Omental fat pad (tissue), 4 donors: ENCODE results near the gene KLHL17. TPM values are rescaled to one million over a fixed set of nuclear protein-coding genes. Genes with fewer than 3 reads are reported as not detected.

ENCODE experiments used
- ATAC-seq: fragments of 150-250 bp; one replicate; pipeline ENCODE4 v1.9.1; 2016; ENCODE audit warnings: mild to moderate bottlenecking, moderate library complexity; ENCODE audit not compliant: low FRiP score
- DNase-seq: peaks from one replicate; pipeline ENCODE4 v3.0.0-alpha.2; 2019; ENCODE audit warnings: low spot score
- CTCF ChIP-seq, 3 donors: fragments of 450-650 bp; IDR thresholded peaks; one replicate each; pipeline ENCODE4 v1.5.1; 2016 to 2017; ENCODE audit warnings: antibody characterized with exemption in 3 of 3, mild to moderate bottlenecking in 3 of 3, moderate library complexity in 2 of 3
- total RNA-seq, 4 donors: library from RNA; depleted of rRNA; stranded (reverse); fragments of >200 nt; gene quantifications; one replicate each; pipeline ENCODE4 v1.1.0, GENCODE V29; 2016

Gene KLHL17
- total RNA-seq, 4 donors from 2014 or later = 3.4 to 6.8 (median 6.2) TPM

GRCh38 chr1:938711-939489 is 21.5 kb upstream of the KLHL17 start:
- TF ChIP-seq CTCF (IDR thresholded peaks at IDR 0.05) = no peak
- DNase-seq (no peak), ATAC-seq (no peak)

- DNase-seq (no peak), ATAC-seq (no peak)
- TF ChIP-seq CTCF (IDR thresholded peaks at IDR 0.05) = no peak
Observed at GRCh38 chr1:939511-940106, 20.8 kb upstream of the KLHL17 start.

- peak; percentile 16 for ATAC-seq
- no peak for DNase-seq
- no peak for TF ChIP-seq CTCF (IDR thresholded peaks at IDR 0.05)
Observed at GRCh38 chr1:940107-941014, 20.0 kb upstream of the KLHL17 start.

GRCh38 chr1:941015-941587 is 19.3 kb upstream of the KLHL17 start:
- no peak for DNase-seq

GRCh38 chr1:941588-942383 is 18.6 kb upstream of the KLHL17 start:
- ATAC-seq (peak; percentile 37), DNase-seq (no peak)
- no peak for TF ChIP-seq CTCF (IDR thresholded peaks at IDR 0.05)

More at GRCh38 chr1:941015-941587, 19.3 kb upstream of the KLHL17 start:
- ATAC-seq = no peak
- TF ChIP-seq CTCF (IDR thresholded peaks at IDR 0.05) = no peak

- no peak for DNase-seq
- no peak for ATAC-seq
- no peak for TF ChIP-seq CTCF (IDR thresholded peaks at IDR 0.05)
Observed at GRCh38 chr1:942411-942821, 18.0 kb upstream of the KLHL17 start.
